Osteoblast (primary cell): ENCODE results near the gene YWHAE. TPM values are rescaled to one million over a fixed set of nuclear protein-coding genes. Genes with fewer than 3 reads are reported as not detected.

Source experiments
- DNase-seq: peaks from one replicate; pipeline ENCODE4 v3.0.0; 2011; ENCODE audit warnings: low spot score, mixed read lengths; ENCODE audit not compliant: insufficient read length; ENCODE audit errors: missing footprints
- H2AFZ ChIP-seq: 2 replicates; pipeline ENCODE4 v1.6.0; 2011; ENCODE audit warnings: mild to moderate bottlenecking, low read length
- H3K27ac ChIP-seq: 2 replicates; pipeline ENCODE4 v1.5.1; 2011; ENCODE audit warnings: mild to moderate bottlenecking, low read depth, low read length, moderate library complexity
- H3K27me3 ChIP-seq: 2 replicates; pipeline ENCODE4 v1.6.0; 2012; ENCODE audit warnings: mild to moderate bottlenecking, control low read depth, inconsistent platforms, low read length, moderate library complexity; ENCODE audit not compliant: insufficient read depth
- H3K36me3 ChIP-seq: 2 replicates; pipeline ENCODE4 v1.5.1; 2011; ENCODE audit warnings: mild to moderate bottlenecking, low read length, control low read depth, moderate library complexity; ENCODE audit not compliant: insufficient read depth
- H3K4me1 ChIP-seq: 2 replicates; pipeline ENCODE4 v1.5.1; 2011; ENCODE audit warnings: mild to moderate bottlenecking, low read length, control low read depth, moderate library complexity; ENCODE audit not compliant: insufficient read depth
- H3K4me2 ChIP-seq: 2 replicates; pipeline ENCODE4 v1.6.0; 2011; ENCODE audit warnings: mild to moderate bottlenecking, low read length; ENCODE audit not compliant: insufficient read depth
- H3K4me3 ChIP-seq: fragments of 200-600 bp; sonication (generic); 3 replicates; pipeline ENCODE4 v1.5.1; 2012; ENCODE audit warnings: mild to moderate bottlenecking, low read length, inconsistent platforms; ENCODE audit not compliant: insufficient read depth
- H3K79me2 ChIP-seq: 2 replicates; pipeline ENCODE4 v1.6.0; 2012; ENCODE audit warnings: mild to moderate bottlenecking, low read length, control low read depth, inconsistent platforms; ENCODE audit not compliant: insufficient read depth
- H3K9me3 ChIP-seq: 2 replicates; pipeline ENCODE4 v1.5.1; 2011; ENCODE audit warnings: low read depth, low read length, control low read depth
- H4K20me1 ChIP-seq: 2 replicates; pipeline ENCODE4 v1.6.0; 2012; ENCODE audit warnings: mild to moderate bottlenecking, low read length, control low read depth; ENCODE audit not compliant: insufficient read depth
- total RNA-seq: library from RNA; depleted of rRNA; stranded (reverse); fragments of >200 nt; gene quantifications from 2 replicates; pipeline ENCODE4 v1.2.3, GENCODE V29; 2012
- TF ChIP-seq, protein P1 (sequence below): IDR thresholded peaks from 2 replicates; pipeline ENCODE4 v1.5.1; 2011; ENCODE audit warnings: mild to moderate bottlenecking, low read depth, low read length, moderate library complexity; ENCODE audit errors: extremely low read depth

Gene YWHAE
- total RNA-seq, 1 donor = 433 TPM

GRCh38 chr17:1416414-1416813 is 16.4 kb upstream of the YWHAE start:
- Histone ChIP-seq H3K4me2 (no peak overlapping the region), H3K79me2 (peaks cover 14% of the 10 kb centered on the region), H3K36me3 (peaks cover 18% of the 10 kb centered on the region), H3K4me3 (no peak overlapping the region), H3K9me3 (no peaks in the 10 kb centered on the region), H3K27me3 (no peaks in the 10 kb centered on the region), H3K4me1 (peaks cover 12% of the 10 kb centered on the region), H2AFZ (no peak overlapping the region), H3K27ac (no peak overlapping the region), H4K20me1 (peaks cover 32% of the 10 kb centered on the region)
- TF ChIP-seq, protein P1, sequence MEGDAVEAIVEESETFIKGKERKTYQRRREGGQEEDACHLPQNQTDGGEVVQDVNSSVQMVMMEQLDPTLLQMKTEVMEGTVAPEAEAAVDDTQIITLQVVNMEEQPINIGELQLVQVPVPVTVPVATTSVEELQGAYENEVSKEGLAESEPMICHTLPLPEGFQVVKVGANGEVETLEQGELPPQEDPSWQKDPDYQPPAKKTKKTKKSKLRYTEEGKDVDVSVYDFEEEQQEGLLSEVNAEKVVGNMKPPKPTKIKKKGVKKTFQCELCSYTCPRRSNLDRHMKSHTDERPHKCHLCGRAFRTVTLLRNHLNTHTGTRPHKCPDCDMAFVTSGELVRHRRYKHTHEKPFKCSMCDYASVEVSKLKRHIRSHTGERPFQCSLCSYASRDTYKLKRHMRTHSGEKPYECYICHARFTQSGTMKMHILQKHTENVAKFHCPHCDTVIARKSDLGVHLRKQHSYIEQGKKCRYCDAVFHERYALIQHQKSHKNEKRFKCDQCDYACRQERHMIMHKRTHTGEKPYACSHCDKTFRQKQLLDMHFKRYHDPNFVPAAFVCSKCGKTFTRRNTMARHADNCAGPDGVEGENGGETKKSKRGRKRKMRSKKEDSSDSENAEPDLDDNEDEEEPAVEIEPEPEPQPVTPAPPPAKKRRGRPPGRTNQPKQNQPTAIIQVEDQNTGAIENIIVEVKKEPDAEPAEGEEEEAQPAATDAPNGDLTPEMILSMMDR = no peak
- DNase-seq = no peak

DNA sequence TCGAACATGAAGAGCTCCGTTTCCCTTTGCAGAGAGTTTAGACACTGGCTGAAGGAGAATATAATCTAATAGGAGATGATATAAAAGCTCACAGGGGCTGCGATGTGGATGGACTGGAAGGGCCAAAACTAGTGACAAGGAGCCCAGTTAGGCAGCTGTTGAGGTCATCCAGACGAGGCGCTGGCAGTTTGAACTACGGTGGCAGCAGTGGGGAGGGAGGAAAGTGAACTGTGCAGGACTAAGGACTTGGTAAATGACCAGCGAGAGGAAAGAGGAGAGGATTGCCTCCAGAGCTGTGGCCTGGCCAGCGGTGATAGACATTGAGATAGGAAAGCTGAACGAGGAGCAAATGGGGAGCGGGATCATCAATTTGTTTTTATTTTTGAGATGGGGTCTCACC is 14.6 kb upstream of the YWHAE start:
- TF ChIP-seq, protein P1 = no peak
- no peaks in the 10 kb centered on the region for H3K9me3 ChIP-seq
- peaks cover 2% of the 10 kb centered on the region for H3K79me2 ChIP-seq
- peaks cover 20% of the 10 kb centered on the region for H4K20me1 ChIP-seq
- H3K4me1 ChIP-seq = peaks cover 12% of the 10 kb centered on the region
- no peaks in the 10 kb centered on the region for H3K27me3 ChIP-seq
- no peak overlapping the region for H3K27ac ChIP-seq
- H3K36me3 ChIP-seq = peaks cover 4% of the 10 kb centered on the region
- H3K4me2 ChIP-seq = no peak overlapping the region
- DNase-seq = no peak
- no peak overlapping the region for H2AFZ ChIP-seq
- no peak overlapping the region for H3K4me3 ChIP-seq

GRCh38 chr17:1414001-1414574 is 14.1 kb upstream of the YWHAE start:
- no peak overlapping the region for H3K4me2 ChIP-seq
- H3K36me3 ChIP-seq = peaks cover 4% of the 10 kb centered on the region
- H3K4me3 ChIP-seq = no peak overlapping the region
- no peaks in the 10 kb centered on the region for H3K79me2 ChIP-seq
- peak; percentile 45 for DNase-seq
- TF ChIP-seq, protein P1 = no peak
- peaks cover 12% of the 10 kb centered on the region for H3K4me1 ChIP-seq
- no peaks in the 10 kb centered on the region for H3K9me3 ChIP-seq
- H3K27ac ChIP-seq = no peak overlapping the region
- H2AFZ ChIP-seq = no peak overlapping the region
- no peaks in the 10 kb centered on the region for H3K27me3 ChIP-seq
- H4K20me1 ChIP-seq = peaks cover 20% of the 10 kb centered on the region

DNA sequence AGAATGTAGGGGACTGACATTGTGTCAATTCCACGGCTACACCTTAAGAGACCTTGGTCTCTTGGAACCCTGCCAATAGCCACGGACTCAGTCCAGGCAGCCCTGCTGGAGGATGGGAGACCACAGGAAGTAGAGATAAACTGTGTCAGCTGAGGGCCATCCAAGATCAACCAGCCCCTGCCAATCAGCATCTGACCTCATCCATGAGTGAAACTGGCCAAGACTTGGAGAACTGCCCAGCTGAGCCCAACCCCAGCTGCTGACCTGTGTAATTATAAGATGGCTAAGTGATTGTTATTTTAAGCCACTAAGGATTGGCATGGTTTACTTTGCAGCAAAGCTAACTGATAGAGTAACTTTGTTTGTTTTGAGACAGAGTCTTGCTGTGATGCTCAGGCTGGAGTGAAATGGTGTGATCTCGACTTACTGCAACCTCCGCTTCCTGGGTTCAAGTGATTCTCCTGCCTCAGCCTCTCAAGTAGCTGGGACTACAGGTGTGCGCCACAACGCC is 13.3 kb upstream of the YWHAE start:
- TF ChIP-seq, protein P1 = no peak
- peaks cover 12% of the 10 kb centered on the region for H3K4me1 ChIP-seq
- peaks cover 4% of the 10 kb centered on the region for H3K36me3 ChIP-seq
- peak; percentile 95 for DNase-seq
- peak overlapping the region; percentile 63 for H3K4me2 ChIP-seq
- no peak overlapping the region for H3K4me3 ChIP-seq
- H3K79me2 ChIP-seq = no peaks in the 10 kb centered on the region
- no peak overlapping the region for H2AFZ ChIP-seq
- H3K27me3 ChIP-seq = no peaks in the 10 kb centered on the region
- no peaks in the 10 kb centered on the region for H3K9me3 ChIP-seq
- no peak overlapping the region for H3K27ac ChIP-seq
- H4K20me1 ChIP-seq = peaks cover 17% of the 10 kb centered on the region
